Ammon's horn (tissue), 1 donor: Measurements from ENCODE around the gene PLEKHG1.

Experiments
- DNase-seq: peaks from one replicate; pipeline ENCODE4 v3.0.0-alpha.2; 2016; ENCODE audit warnings: low spot score

The PLEKHG1 gene

GRCh38 chr6:150620244-150620643 lies 20.6 kb downstream of the PLEKHG1 start:
- DNase-seq, result no peak

GRCh38 chr6:150620763-150621162 lies 21.1 kb downstream of the PLEKHG1 start:
- DNase-seq, result no peak

- DNase-seq, result no peak
Observed at GRCh38 chr6:150622476-150622875, 22.8 kb downstream of the PLEKHG1 start.

GRCh38 chr6:150622941-150623874 lies 23.5 kb downstream of the PLEKHG1 start:
- DNase-seq, result peak; percentile 43

GRCh38 chr6:150624191-150624590 lies 24.5 kb downstream of the PLEKHG1 start:
- no peak for DNase-seq

GRCh38 chr6:150625927-150626326 lies 26.2 kb downstream of the PLEKHG1 start:
- no peak for DNase-seq

- no peak for DNase-seq
Observed at GRCh38 chr6:150627154-150627553, 27.5 kb downstream of the PLEKHG1 start.

- no peak for DNase-seq
Observed at GRCh38 chr6:150627585-150628025, 27.9 kb downstream of the PLEKHG1 start.

- DNase-seq, result no peak
Observed at GRCh38 chr6:150628908-150629307, 29.2 kb downstream of the PLEKHG1 start.

GRCh38 chr6:150631283-150631983 lies 31.7 kb downstream of the PLEKHG1 start:
- DNase-seq, result no peak

GRCh38 chr6:150631984-150632642 lies 32.4 kb downstream of the PLEKHG1 start:
- no peak for DNase-seq

GRCh38 chr6:150632785-150633485 lies 33.2 kb downstream of the PLEKHG1 start:
- no peak for DNase-seq

GRCh38 chr6:150633486-150633834 lies 33.8 kb downstream of the PLEKHG1 start:
- DNase-seq, result no peak

GRCh38 chr6:150634176-150634963 lies 34.7 kb downstream of the PLEKHG1 start:
- DNase-seq, result no peak

GRCh38 chr6:150634964-150635292 lies 35.2 kb downstream of the PLEKHG1 start:
- no peak for DNase-seq

GRCh38 chr6:150635906-150636514 lies 36.3 kb downstream of the PLEKHG1 start:
- DNase-seq, result no peak

GRCh38 chr6:150636808-150637207 lies 37.1 kb downstream of the PLEKHG1 start:
- no peak for DNase-seq

- no peak for DNase-seq
Observed at GRCh38 chr6:150637266-150637665, 37.6 kb downstream of the PLEKHG1 start.

GRCh38 chr6:150638267-150638666 lies 38.6 kb downstream of the PLEKHG1 start:
- no peak for DNase-seq

GRCh38 chr6:150638765-150639164 lies 39.1 kb downstream of the PLEKHG1 start:
- DNase-seq, result no peak

GRCh38 chr6:150639823-150640331 lies 40.2 kb downstream of the PLEKHG1 start:
- DNase-seq, result no peak
